ENCODE results near the gene COL4A3.

Gene COL4A3

GRCh38 chr2:227296671-227297405, 132.4 kb downstream of the COL4A3 start:
- no peak for DNase-seq

DNA sequence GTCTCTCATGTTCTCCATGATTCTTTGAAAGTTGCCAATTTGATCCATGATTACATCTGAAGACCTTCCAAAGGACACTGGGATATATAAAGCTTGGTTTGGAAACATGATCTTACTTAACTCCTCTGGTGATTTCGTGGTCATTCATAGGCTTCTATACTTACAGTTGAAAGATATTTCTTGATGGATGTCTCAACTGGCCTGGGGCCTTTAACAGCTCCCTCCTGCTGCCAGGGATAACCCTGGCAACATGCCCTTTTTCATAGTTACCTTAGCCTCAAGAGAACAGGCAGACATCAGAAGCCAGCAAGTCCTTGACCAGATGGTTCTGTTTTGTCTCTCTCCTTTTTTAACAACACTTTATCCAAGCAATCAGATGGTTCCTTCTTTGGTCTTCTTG, 137.1 kb downstream of the COL4A3 start:
- no peak for DNase-seq

DNA sequence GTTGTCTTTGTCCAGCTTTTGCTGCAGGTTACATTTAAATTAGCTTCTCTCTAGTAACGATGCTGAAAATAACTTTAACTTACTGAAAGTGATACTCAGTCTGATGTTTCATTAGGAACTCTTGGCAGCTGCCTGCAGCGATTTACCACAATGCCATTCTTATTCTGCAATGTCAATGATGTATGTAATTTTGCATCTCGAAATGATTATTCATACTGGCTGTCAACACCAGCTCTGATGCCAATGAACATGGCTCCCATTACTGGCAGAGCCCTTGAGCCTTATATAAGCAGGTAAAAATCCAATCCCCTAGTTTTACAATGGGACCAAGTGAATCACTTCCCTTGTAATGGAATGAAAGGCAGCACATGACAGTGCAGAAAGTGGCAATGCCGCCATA, 144.4 kb downstream of the COL4A3 start:
- no peak for DNase-seq

- no peak for DNase-seq
Observed at GRCh38 chr2:227310756-227311110, 146.3 kb downstream of the COL4A3 start.

- DNase-seq: no peak
Observed at GRCh38 chr2:227311861-227312506, 147.6 kb downstream of the COL4A3 start.

DNA sequence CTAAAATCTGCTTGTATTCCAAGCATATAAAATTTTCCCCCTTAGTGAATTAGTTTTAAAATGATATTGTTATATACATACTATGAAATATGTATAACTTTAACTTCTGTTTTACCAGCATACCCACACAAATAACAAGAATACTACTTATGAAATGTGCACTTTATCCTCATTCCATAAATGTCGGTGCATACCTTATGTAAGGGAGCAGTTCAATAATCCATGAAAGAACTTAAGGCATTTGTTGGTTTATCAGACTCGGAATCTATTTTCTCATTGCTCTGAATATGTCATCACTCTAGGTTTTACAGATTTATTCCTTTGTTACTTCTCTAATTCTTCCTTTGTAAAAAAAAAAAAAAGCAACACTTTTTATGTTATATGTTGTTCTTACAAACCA, 148.2 kb downstream of the COL4A3 start:
- no peak for DNase-seq

DNA sequence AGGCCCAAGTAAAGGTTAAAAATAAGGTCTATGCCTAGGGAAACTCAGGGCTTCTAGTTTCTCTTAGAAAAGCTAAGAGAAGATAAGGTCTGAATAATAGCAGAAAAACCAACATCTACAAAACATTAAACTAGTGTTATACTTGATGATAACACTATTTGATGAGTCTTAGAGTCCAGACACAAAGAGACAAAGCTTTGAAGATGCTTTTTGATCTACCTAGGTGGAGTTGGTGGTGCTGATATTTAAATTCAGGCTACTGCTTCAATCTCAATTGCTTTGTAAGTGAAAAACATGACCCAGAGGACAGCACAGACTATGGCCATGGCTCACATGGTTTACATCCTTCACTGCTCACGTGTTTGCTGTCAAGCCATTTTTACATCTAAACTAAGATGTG, 148.9 kb downstream of the COL4A3 start:
- no peak for DNase-seq

- no peak for DNase-seq
Observed at GRCh38 chr2:227317834-227318233, 153.4 kb downstream of the COL4A3 start.

DNA sequence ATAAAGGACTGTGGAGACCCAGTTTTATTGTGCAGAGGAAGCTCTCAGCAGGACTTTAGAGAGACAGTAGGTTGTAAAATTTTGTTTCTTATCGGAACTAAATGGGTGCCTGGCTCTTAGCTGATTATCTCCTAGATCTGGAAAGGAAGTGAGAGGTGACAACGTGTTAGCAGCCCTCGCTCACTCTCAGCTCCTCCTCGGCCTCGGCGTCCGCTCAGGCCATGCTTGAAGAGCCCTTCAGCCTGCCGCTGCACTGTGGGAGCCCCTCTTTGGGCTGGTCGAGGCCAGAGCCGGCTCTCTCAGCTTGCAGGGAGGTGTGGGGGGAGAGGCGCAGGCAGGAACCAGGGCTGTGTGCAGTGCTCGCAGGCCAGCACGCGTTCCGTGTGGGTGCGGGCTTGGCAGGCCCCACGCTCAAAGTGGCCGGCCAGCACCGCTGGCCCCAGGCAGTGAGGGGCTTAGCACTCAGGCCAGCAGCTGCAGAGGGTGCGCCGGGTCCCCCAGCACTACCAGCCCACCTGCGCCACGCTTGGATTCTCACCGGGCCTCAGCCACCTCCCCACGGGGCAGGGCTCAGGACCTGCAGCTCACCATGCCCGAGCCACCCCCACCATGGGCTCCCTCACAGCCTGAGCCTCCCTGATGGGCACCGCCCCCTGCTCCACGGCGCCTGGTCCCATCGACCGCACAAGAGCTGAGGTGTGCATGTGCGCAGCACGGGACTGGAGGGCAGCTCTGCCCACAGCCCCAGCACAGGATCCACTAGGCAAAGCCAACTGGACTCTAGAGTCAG, 156.1 kb downstream of the COL4A3 start:
- DNase-seq: no peak

GRCh38 chr2:227322530-227323205, 158.2 kb downstream of the COL4A3 start:
- DNase-seq: no peak

GRCh38 chr2:227323818-227324217, 159.4 kb downstream of the COL4A3 start:
- DNase-seq: no peak

DNA sequence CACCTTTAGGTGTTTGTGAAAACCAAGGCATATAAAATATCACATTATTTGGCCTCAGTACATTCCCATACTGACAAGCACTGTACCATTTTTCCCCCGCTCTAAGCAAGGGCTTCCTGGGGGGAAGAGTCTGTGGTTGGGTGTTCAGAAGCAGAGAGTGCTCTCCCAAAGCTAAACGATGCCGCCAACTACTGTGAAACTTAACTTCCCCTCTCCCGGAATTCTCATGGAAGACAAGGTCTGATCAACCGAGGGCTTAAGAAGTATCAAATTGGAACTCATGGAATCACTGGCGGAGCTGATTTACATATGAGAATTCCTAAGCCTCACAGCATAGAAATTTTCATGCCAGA, 160.2 kb downstream of the COL4A3 start:
- DNase-seq: no peak

- peak; percentile 90 for DNase-seq
Observed at GRCh38 chr2:227324995-227325838, 160.8 kb downstream of the COL4A3 start, which contains the start of gene MFF. TSS of gene MFF (plus strand) at chr2:227325251. CDS start at chr2:227330666, 5,415 bp downstream.

- no peak for DNase-seq
Observed at GRCh38 chr2:227325839-227326195, 161.4 kb downstream of the COL4A3 start.

GRCh38 chr2:227326783-227327182, 162.4 kb downstream of the COL4A3 start:
- no peak for DNase-seq

GRCh38 chr2:227335713-227336112, 171.3 kb downstream of the COL4A3 start:
- no peak for DNase-seq

DNA sequence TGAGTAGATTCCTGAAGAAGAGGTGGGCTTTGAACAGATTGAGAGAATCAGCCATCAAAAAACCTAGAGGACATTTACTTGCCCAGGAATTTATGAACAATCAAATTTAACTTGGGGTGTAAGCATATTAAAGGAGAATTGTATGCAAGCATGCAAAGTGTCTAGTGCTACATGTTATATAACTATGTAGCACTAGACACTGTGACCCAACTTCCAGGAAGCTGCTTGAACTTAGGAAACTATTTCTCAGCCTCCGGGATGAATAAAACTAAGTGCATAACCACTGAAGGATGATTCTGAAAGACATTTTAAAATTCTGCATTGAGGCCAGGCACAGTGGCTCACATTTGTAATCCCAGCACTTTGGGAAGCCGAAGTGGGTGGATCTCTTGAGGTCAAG, 173.0 kb downstream of the COL4A3 start:
- no peak for DNase-seq

DNA sequence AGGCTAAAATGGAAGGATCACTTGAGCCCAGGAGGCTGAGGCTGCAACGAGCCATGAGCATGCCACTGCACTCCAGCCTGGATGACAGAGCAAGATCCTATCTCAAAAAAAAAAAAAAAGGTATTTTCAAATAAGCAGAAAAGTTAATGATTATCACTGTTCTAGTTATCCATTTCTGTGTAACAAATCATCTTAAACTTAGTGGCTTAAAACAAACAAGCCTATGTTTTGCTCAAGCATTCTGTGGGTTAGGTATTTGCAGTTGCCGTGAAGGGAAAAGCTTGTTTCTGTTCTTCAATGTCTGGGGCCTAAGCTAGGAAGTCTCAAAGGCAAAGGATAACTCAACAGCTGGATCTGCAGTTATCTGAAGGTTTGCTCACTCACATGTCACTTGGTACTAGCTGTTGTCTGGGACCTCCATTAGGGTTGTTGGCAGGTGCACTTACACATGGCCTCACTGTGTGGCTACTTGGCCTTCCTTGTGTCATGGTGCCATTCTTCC, 174.7 kb downstream of the COL4A3 start:
- no peak for DNase-seq

DNA sequence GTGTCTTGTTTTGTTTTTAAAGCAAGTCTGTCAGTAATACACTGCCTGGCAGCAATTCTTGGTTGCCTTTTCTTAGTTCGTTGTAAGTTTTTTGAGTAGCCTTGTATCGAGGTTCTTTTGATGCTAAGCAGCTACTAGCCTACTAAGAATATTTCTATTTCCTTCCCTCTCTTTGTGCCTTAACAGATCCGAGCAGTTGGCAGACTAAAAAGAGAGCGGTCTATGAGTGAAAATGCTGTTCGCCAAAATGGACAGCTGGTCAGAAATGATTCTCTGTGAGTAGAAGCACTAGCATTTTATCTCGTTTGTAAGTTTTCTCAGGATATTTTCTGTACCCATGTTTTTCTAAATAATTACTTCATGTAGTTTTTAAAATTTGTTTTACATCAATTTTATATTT, 175.7 kb downstream of the COL4A3 start:
- no peak for DNase-seq

DNA sequence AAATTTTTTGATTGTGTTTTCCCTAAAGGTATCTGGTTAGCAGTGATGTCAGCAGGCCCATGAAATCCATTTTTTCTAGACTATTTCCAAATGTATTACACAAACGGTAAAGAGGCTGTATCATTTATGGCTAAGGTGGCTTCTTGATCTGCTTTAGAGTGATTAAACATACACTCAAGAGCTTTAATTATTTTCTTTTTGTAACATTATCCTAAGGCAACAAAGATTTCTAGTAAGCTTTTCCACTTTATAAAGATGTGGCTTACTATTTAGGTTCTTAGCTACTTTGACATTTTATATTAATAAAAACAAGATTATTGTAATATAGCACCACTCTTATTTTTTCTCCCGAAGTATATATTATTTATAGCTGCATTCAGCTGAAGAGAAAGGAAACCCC, 177.1 kb downstream of the COL4A3 start:
- no peak for DNase-seq

DNA sequence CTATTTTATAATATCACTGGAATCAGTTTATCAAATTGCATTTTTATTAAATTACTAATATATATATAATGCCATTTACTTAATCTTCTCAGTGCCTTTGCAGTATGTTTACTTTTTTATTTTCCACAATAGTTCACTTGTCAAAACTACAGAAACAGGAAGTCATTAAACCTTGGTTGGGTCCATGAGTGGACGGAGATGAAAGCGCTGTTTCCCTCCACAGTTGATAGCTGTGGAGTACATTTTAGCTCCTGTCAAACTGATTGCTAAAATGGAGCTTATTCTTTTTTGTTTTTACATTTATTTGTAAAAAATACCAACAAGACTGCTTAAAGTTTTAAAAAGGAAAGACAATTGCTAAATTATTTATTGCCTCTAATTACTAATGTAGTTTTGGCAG, 179.8 kb downstream of the COL4A3 start:
- no peak for DNase-seq

- DNase-seq: no peak
Observed at GRCh38 chr2:227347117-227347516, 182.7 kb downstream of the COL4A3 start.
